Spleen (tissue), 11 donors: ENCODE results near the gene SIGLEC9. TPM values are rescaled to one million over a fixed set of nuclear protein-coding genes. Genes with fewer than 3 reads are reported as not detected.

Source experiments
- DNase-seq: peaks from one replicate; pipeline ENCODE4 v3.0.0-alpha.2; 2020
- H3K27ac ChIP-seq, 8 donors: fragments of 200-600 bp; sonication (generic) in 7 of 8; 1 replicate in 4 of 8; 2 replicates in 4 of 8; pipeline versions ENCODE4 v1.5.0 to v1.8.0; 2016 to 2021; ENCODE audit warnings: inconsistent platforms in 4 of 8, mild to moderate bottlenecking in 4 of 8, moderate library complexity in 1 of 8
- H3K27me3 ChIP-seq, 7 donors: fragments of 200-600 bp; sonication (generic) in 6 of 7; replicated peaks in 1 of 7; 1 replicate in 4 of 7; 2 replicates in 3 of 7; pipeline versions ENCODE4 v1.5.0 to v1.8.0; 2016 to 2021; ENCODE audit warnings: inconsistent platforms in 3 of 7, mild to moderate bottlenecking in 1 of 7
- H3K36me3 ChIP-seq, 6 donors: fragments of 200-600 bp; sonication (generic) in 5 of 6; 1 replicate in 4 of 6; 2 replicates in 2 of 6; pipeline versions ENCODE4 v1.5.0 to v1.8.0; 2016 to 2021; ENCODE audit warnings: inconsistent platforms in 2 of 6
- H3K4me1 ChIP-seq, 6 donors: fragments of 200-600 bp; sonication (generic) in 5 of 6; 1 replicate in 3 of 6; 2 replicates in 3 of 6; pipeline versions ENCODE4 v1.5.0 to v1.8.0; 2016 to 2021; ENCODE audit warnings: inconsistent platforms in 3 of 6
- H3K4me3 ChIP-seq, 8 donors: fragments of 200-600 bp; sonication (generic) in 7 of 8; 1 replicate in 4 of 8; 2 replicates in 4 of 8; pipeline versions ENCODE4 v1.5.0 to v1.8.0; 2016 to 2021; ENCODE audit warnings: inconsistent platforms in 4 of 8, mild to moderate bottlenecking in 4 of 8, moderate library complexity in 2 of 8
- H3K9me3 ChIP-seq, 8 donors: fragments of 200-600 bp; sonication (generic) in 7 of 8; 1 replicate in 4 of 8; 2 replicates in 4 of 8; pipeline versions ENCODE4 v1.5.0 to v1.8.0; 2016 to 2021; ENCODE audit warnings: inconsistent platforms in 4 of 8
- POLR2A ChIP-seq, 3 donors: fragments of 450-650 bp; IDR thresholded peaks; one replicate each; pipeline ENCODE4 v1.5.1; 2017; ENCODE audit warnings: antibody characterized with exemption in 3 of 3, mild to moderate bottlenecking in 1 of 3
- POLR2AphosphoS5 ChIP-seq, 3 donors: sonication (generic); formaldehyde crosslinking; IDR thresholded peaks; one replicate each; pipeline ENCODE4 v1.5.1; 2017; ENCODE audit warnings: antibody characterized with exemption in 3 of 3
- WGBS, 5 donors: extraction: QIAGEN DNeasy Blood & Tissue Kit in 3 of 5; methylation state at CpG; one replicate each; pipeline versions ENCODE4 v1.1.5 to v1.1.7; 2013 to 2018; 5-methylcytosine and 5-hydroxymethylcytosine counted together
- intact Hi-C: fragments of 100-400 bp; cut with DNase I; formaldehyde crosslinking; loops from one replicate; pipeline ENCODE4 v1.15.0; 2023; ENCODE audit warnings: low total_unique reads
- polyA plus RNA-seq, 3 donors: library from polyadenylated mRNA; stranded (reverse); fragments of 200-250 nt; gene quantifications; one replicate each; pipeline ENCODE4 v1.2.1, GENCODE V29; 2013
- total RNA-seq, 7 donors: library from RNA; depleted of rRNA in 3 of 7; stranded (reverse); fragments of >200 nt in 3 of 7; fragmentation: NEBNext Ultra II Directional in 4 of 7; extraction: Animal tissue kit (Norgen Biotek cat#: 25700) in 4 of 7; gene quantifications; one replicate each; pipeline versions ENCODE4 v1.1.0 to v1.2.1, GENCODE V29; 2016 to 2021
- TF ChIP-seq, protein P1 (sequence below), 11 experiments: fragments of 200-600 bp in 7 of 11; fragments of 450-650 bp in 4 of 11; sonication (generic) in 4 of 11; IDR thresholded peaks in 8 of 11; conservative IDR thresholded peaks in 3 of 11; 1 replicate in 7 of 11; 2 replicates in 4 of 11; pipeline versions ENCODE4 v1.4.0 to v1.8.0; 2016 to 2021; ENCODE audit warnings: antibody characterized with exemption in 11 of 11, inconsistent platforms in 4 of 11, mild to moderate bottlenecking in 1 of 11
- donor health status: healthy with polysubstance abuse.
- donor health status: DM: no; HTN: no; CAD: no; lungs with moderate emphysema.
- donor health status: DM: no; HTN: no; CAD: no.
- donor health status: Bipolar disorder and iron deficiency.
- donor health status: healthy.
- donor health status: DM: no; HTN: no; CAD: no.
- donor health status: DM: yes; HTN: yes; CAD: no.

SIGLEC9 gene
- total and polyA plus RNA-seq, 10 donors = 4.6 to 81.3 (median 37.8) TPM

DNA sequence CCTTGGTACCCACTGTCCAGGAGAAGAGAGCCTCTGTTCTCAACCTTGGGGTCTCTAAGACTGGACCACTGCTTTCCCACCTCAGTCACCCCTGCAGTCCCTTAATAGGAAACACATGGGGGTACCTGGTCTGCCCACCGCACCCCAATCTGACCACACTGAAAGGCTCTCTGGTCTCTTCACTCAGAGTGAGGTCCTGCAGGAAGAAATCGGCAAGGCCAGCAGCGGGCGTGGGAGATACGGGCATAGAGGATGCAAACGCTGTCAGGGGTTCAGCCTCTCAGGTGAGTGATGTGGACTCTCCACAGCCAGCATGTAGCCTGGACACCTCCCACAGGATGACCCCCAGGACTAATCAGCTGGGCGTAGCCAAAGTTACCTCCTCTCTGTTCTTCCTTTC, 3.5 kb downstream of the SIGLEC9 start:
- Histone ChIP-seq H3K4me3 (peak overlapping the region in 4 of 8 donors; percentile 16 to 62 (median 43)), H3K9me3 (no peaks in the 10 kb centered on the region), H3K4me1 (peaks cover 7 to 92% (median 48%) of the 10 kb centered on the region in 6 donors), H3K27ac (peak overlapping the region in 7 of 8 donors; percentile 0 to 97 (median 68)), H3K27me3 (peaks cover 0 to 5% (median 0%) of the 10 kb centered on the region in 7 donors), H3K36me3 (peaks cover 0 to 37% (median 0%) of the 10 kb centered on the region in 6 donors)
- peak; percentile 52 for DNase-seq
- TF ChIP-seq POLR2AphosphoS5 (IDR thresholded peaks at IDR 0.05) (no peak), POLR2A (IDR thresholded peaks at IDR 0.05) (no peak)
- TF ChIP-seq, protein P1, sequence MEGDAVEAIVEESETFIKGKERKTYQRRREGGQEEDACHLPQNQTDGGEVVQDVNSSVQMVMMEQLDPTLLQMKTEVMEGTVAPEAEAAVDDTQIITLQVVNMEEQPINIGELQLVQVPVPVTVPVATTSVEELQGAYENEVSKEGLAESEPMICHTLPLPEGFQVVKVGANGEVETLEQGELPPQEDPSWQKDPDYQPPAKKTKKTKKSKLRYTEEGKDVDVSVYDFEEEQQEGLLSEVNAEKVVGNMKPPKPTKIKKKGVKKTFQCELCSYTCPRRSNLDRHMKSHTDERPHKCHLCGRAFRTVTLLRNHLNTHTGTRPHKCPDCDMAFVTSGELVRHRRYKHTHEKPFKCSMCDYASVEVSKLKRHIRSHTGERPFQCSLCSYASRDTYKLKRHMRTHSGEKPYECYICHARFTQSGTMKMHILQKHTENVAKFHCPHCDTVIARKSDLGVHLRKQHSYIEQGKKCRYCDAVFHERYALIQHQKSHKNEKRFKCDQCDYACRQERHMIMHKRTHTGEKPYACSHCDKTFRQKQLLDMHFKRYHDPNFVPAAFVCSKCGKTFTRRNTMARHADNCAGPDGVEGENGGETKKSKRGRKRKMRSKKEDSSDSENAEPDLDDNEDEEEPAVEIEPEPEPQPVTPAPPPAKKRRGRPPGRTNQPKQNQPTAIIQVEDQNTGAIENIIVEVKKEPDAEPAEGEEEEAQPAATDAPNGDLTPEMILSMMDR (IDR thresholded peaks at IDR 0.05 in 8 of 11, conservative IDR thresholded peaks at IDR 0.05 in 3 of 11) = no peak
- intact Hi-C loops = no loop called here
- 84 to 96% (median 88%) methylated on average over 7 of the region's 7 CpGs for WGBS, 5 donors

DNA sequence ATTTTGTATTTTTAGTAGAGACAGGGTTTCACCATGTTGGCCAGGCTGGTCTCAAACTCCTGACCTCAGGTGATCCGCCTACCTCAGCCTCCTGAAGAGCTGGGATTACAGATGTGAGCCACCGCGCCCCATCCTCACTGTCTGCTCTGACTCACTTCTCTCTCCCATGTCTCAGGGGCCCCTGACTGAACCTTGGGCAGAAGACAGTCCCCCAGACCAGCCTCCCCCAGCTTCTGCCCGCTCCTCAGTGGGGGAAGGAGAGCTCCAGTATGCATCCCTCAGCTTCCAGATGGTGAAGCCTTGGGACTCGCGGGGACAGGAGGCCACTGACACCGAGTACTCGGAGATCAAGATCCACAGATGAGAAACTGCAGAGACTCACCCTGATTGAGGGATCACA, 5.0 kb downstream of the SIGLEC9 start:
- Histone ChIP-seq H3K27ac (peak overlapping the region in 6 of 8 donors; percentile 14 to 97 (median 82)), H3K36me3 (peaks cover 0 to 37% (median 0%) of the 10 kb centered on the region in 6 donors), H3K4me1 (peaks cover 7 to 87% (median 33%) of the 10 kb centered on the region in 6 donors), H3K4me3 (peak overlapping the region in 1 of 8 donors; percentile 7), H3K27me3 (peaks cover 0 to 5% (median 0%) of the 10 kb centered on the region in 7 donors), H3K9me3 (no peaks in the 10 kb centered on the region)
- intact Hi-C loops = no loop called here
- DNase-seq = no peak
- TF ChIP-seq, protein P1 (IDR thresholded peaks at IDR 0.05 in 8 of 11, conservative IDR thresholded peaks at IDR 0.05 in 3 of 11) = no peak
- TF ChIP-seq POLR2AphosphoS5 (IDR thresholded peaks at IDR 0.05) (no peak), POLR2A (IDR thresholded peaks at IDR 0.05) (no peak)
- 88 to 95% (median 90%) methylated on average over 8 of the region's 8 CpGs for WGBS, 5 donors

DNA sequence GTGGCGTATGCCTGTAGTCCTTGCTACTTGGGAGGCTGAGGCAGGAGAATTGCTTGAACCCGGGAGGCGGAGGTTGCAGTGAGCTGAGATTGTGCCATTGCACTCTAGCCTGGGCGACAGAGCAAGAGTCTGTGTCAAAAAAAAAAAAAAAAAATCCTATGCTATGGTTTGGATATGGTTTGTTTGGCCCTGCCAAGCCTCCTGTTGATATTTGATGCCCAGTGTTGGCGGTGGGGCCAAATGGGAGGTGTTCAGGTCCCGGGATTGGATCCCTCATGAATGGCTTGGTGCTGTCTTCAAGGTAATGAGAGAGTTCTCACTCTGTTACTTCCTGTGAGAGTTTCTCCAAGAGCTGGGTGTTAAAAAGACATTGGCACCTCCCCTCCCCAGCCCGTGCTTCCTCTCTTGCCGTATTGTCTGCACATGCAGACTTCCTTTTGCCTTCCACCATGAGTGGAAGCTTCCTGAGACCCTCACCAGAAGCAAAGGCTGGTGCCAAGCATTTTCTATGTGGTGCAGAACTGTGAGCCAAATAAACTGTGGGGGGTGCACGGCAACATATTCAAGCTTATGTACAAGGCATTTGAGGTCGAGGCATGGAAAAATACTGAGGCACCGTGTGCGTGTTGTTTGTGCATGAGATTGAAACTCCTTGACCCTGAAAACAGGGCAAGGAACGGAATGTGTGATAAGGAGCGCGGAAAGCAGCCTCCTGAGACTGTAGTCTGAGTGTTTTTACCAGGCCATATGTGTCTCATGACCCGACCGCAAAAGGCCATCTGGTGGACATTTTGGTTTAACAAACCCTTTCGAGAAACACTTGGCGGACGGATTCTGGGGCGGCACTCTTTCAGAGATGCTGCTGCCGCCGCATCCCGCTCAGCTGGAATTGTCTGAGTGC, 7.3 kb downstream of the SIGLEC9 start:
- H3K4me1 ChIP-seq = peaks cover 6 to 97% (median 37%) of the 10 kb centered on the region in 6 donors
- peak overlapping the region in 6 of 8 donors; percentile 7 to 56 (median 12) for H3K4me3 ChIP-seq
- H3K27ac ChIP-seq = peak overlapping the region in 7 of 8 donors; percentile 59 to 97 (median 73)
- peaks cover 0 to 8% (median 0%) of the 10 kb centered on the region in 7 donors for H3K27me3 ChIP-seq
- no peaks in the 10 kb centered on the region for H3K9me3 ChIP-seq
- H3K36me3 ChIP-seq = peaks cover 0 to 37% (median 0%) of the 10 kb centered on the region in 6 donors
- peak; percentile 86 for DNase-seq
- WGBS, 5 donors = 24 to 47% (median 33%) methylated on average over 24 of the region's 24 CpGs
- TF ChIP-seq POLR2A (IDR thresholded peaks at IDR 0.05) = no peak
- TF ChIP-seq, protein P1 (IDR thresholded peaks at IDR 0.05 in 8 of 11, conservative IDR thresholded peaks at IDR 0.05 in 3 of 11) = peak in 3 of 11 experiments; percentile 12 to 20 (median 17)
- TF ChIP-seq POLR2AphosphoS5 (IDR thresholded peaks at IDR 0.05) = peak in 2 of 3 donors; percentile 24 to 62
- intact Hi-C loops = no loop called here

DNA sequence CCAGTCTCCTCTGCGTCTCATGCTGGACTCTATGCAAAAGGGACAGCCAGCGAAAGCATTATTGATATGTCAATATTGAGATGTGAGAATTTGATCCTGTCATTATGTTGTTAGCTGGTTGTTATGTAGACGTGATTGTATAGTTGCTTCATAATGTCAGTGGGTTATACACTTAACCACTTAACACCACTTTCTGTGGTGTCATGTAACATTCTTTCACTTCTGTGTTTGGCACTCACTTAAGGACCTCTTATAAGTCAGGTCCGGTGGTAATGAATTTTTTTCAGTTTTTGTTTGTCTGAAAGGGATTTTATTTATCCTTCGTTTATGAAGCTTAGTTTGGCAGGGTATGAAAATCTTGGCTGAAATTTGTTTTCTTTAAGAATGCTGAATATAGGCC, 10.3 kb downstream of the SIGLEC9 start:
- Histone ChIP-seq H3K9me3 (no peaks in the 10 kb centered on the region), H3K4me3 (no peak overlapping the region), H3K27ac (peak overlapping the region in 2 of 8 donors; percentile 92 to 95), H3K4me1 (peaks cover 6 to 97% (median 39%) of the 10 kb centered on the region in 6 donors), H3K36me3 (peaks cover 0 to 11% (median 0%) of the 10 kb centered on the region in 6 donors), H3K27me3 (peaks cover 0 to 23% (median 0%) of the 10 kb centered on the region in 7 donors)
- TF ChIP-seq, protein P1 (IDR thresholded peaks at IDR 0.05 in 8 of 11, conservative IDR thresholded peaks at IDR 0.05 in 3 of 11) = no peak
- TF ChIP-seq POLR2A (IDR thresholded peaks at IDR 0.05) = no peak
- TF ChIP-seq POLR2AphosphoS5 (IDR thresholded peaks at IDR 0.05) = no peak
- 75 to 81% (median 77%) methylated on average over 5 of the region's 5 CpGs for WGBS, 5 donors
- no peak for DNase-seq
- intact Hi-C loops = no loop called here
